Muscle of leg (tissue), 11 donors: Measurements from ENCODE around the gene ADGRB3. TPM values are rescaled to one million over a fixed set of nuclear protein-coding genes. Genes with fewer than 3 reads are reported as not detected.

Source experiments
- DNase-seq: peaks from one replicate; pipeline ENCODE4 v3.0.0; 2013
- H3K27ac ChIP-seq: one replicate; pipeline ENCODE4 v1.5.1; 2013; ENCODE audit warnings: mild to moderate bottlenecking, low read length, control low read depth
- H3K27me3 ChIP-seq: one replicate; pipeline ENCODE4 v1.6.1; 2013; ENCODE audit warnings: low read length; ENCODE audit not compliant: control insufficient read depth, insufficient read depth
- H3K36me3 ChIP-seq: one replicate; pipeline ENCODE4 v1.6.1; 2013; ENCODE audit warnings: low read length; ENCODE audit not compliant: control insufficient read depth, insufficient read depth
- H3K4me1 ChIP-seq: one replicate; pipeline ENCODE4 v1.6.1; 2013; ENCODE audit warnings: low read length; ENCODE audit not compliant: control insufficient read depth, insufficient read depth
- H3K4me3 ChIP-seq: one replicate; pipeline ENCODE4 v1.5.1; 2013; ENCODE audit warnings: low read length, control low read depth
- H3K9me3 ChIP-seq: replicated peaks from 2 replicates; pipeline ENCODE4 v1.6.1; 2013; ENCODE audit warnings: low read depth, low read length; ENCODE audit not compliant: control insufficient read depth
- WGBS: methylation state at CpG from one replicate; pipeline ENCODE4 v1.1.5; 2013; ENCODE audit warnings: missing lambda C conversion rate; ENCODE audit not compliant: insufficient coverage; 5-methylcytosine and 5-hydroxymethylcytosine counted together
- polyA plus RNA-seq, 8 donors: library from polyadenylated mRNA; unstranded; fragments of 120-200 nt; gene quantifications; one replicate each; pipeline versions ENCODE4 v1.2.1 to v1.2.3, GENCODE V29; 2013; ENCODE audit warnings: inconsistent platforms in 1 of 8, low replicate concordance in 1 of 8; ENCODE audit not compliant: insufficient read length in 8 of 8, insufficient read depth in 1 of 8
- total RNA-seq: library from RNA; stranded (reverse); fragments of 120-200 nt; gene quantifications from one replicate; pipeline ENCODE4 v1.2.4, GENCODE V29; 2013

The ADGRB3 gene
- total and polyA plus RNA-seq, 9 donors, result 0.78 to 2.6 (median 1.3) TPM

DNA sequence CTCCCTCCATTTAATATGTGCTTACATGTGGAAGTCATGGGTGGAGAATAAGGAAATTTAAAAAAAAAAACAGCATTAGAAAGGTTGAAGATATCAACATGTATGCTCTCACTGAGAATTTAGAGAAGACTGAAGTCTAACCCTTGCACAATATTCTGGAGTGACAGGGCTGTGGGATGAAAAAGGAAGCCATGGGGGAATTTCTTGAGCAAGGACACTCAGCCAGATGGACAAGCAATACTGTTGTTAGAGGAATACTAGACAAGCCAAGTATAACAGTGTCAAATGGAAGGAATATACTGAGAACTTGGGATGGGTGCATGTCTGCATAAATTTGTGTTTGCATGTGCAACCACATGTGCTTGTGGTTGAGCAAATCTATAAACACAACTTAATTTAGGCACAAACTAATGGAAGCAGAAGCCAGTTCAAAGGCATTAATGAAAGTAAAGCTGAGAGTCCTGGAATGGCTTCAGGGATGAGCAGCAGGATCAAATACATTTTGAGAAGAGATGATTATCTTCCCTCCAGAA lies 119.7 kb downstream of the ADGRB3 start:
- no peak overlapping the region for H3K4me3 ChIP-seq
- H3K27me3 ChIP-seq, result no peaks in the 10 kb centered on the region
- no peak overlapping the region for H3K27ac ChIP-seq
- no peak for DNase-seq
- no peaks in the 10 kb centered on the region for H3K9me3 ChIP-seq
- no peaks in the 10 kb centered on the region for H3K4me1 ChIP-seq
- no peaks in the 10 kb centered on the region for H3K36me3 ChIP-seq

DNA sequence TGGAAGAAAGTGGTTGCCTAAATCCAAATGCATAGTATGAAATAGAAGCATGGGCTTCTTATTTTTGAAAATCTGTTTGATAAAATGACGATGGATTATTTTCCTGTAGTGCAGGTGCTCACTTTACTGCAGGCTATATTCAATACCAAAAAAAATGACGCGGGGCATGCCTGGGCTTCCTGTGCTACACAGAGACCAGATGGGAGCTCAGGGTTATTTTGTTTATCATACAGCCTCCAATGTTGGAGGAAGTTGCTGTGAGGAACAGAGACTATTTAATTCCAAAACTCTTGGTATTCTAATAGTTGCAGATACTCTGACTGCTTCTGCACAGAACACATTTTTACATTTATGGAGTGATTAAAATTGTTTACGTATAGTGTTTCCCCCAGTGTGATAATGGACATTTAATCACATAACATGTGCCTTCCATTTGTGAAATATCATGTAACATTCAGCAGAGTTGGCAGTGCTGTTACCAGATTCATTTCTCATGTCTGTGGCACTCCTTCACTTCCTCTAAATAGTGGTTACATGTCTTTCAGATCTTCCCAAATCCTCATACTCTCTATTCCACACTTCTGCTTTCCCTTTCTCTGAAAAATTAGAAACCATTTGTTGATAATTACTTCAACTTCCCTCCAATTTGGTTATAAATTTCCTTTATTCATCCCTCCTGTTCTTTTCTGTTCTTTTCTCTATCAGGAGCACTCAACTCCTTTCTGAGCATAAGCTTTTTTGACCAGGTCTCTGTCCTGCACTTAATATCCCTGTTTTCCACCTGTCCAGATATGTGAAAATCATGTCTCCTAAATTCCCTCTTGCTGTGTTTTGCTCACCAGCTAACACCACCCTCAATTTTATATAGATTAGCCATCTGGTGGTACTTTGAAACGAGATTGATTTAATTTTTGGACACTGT lies 121.6 kb downstream of the ADGRB3 start:
- no CpG with 5 or more reads among the region's 5 CpGs for WGBS
- no peak overlapping the region for H3K27ac ChIP-seq
- H3K27me3 ChIP-seq, result no peaks in the 10 kb centered on the region
- DNase-seq, result peak; percentile 22
- no peaks in the 10 kb centered on the region for H3K9me3 ChIP-seq
- no peaks in the 10 kb centered on the region for H3K36me3 ChIP-seq
- no peak overlapping the region for H3K4me3 ChIP-seq
- H3K4me1 ChIP-seq, result no peaks in the 10 kb centered on the region

DNA sequence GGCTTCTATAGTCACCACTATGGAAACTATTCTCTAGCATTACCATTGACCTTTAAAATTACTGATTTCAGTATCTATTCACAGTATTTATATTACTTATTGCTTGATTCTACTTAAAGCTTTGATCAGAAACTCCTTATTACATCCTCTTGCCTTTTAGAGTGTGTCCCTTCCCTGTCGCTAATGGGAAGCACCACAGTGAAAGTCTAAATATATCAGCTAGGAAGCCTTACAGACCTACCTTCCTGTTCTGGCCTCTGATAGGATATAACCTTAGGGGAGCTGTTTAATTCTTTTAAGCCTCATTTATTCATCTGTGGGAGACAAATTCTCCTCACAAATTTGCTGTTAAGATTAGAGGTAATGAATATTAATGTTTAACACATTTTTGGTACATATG lies 122.7 kb downstream of the ADGRB3 start:
- WGBS, result no CpG with 5 or more reads among the region's 1 CpG
- DNase-seq, result no peak
- Histone ChIP-seq H3K9me3 (no peaks in the 10 kb centered on the region), H3K4me1 (no peaks in the 10 kb centered on the region), H3K36me3 (no peaks in the 10 kb centered on the region), H3K4me3 (no peak overlapping the region), H3K27ac (no peak overlapping the region), H3K27me3 (no peaks in the 10 kb centered on the region)

DNA sequence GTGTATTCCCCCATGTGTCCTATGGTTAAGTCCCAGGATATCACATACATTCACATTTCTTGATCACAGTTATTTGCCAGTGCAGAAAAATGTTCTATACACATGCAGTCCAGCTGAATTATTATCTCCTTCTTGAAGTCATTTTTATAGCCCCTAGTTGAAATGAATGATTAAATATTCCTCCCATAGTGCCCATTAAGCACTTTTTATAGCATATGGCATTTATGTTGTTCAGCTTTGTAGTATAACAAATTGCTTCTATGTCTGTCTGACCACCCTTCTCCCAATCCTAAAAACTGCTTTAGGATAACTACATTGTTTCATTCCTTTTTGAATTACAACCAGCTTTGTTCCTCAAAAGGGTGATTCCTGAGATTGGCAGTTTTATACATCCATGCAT lies 123.5 kb downstream of the ADGRB3 start:
- Histone ChIP-seq H3K4me3 (no peak overlapping the region), H3K27ac (no peak overlapping the region), H3K36me3 (no peaks in the 10 kb centered on the region), H3K27me3 (no peaks in the 10 kb centered on the region), H3K4me1 (no peaks in the 10 kb centered on the region), H3K9me3 (no peaks in the 10 kb centered on the region)
- DNase-seq, result no peak

DNA sequence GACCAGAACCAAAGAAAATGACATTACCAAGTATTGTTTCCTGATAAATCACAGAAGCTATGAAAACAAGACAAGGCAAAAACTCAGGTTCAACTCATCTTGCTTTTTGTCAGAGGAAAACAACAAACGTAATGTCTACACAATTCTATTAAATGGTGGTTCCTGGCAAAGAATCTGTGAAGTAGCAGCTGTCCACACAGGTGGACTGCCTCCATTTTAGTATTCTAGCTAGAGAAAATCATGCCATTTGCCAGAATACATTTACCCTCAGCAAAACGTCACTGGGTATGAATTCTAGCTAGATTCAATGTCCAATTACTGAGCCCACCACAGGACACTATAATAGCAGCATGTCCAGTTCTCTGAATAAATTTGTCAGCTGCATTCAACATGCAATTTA lies 125.4 kb downstream of the ADGRB3 start:
- Histone ChIP-seq H3K9me3 (no peaks in the 10 kb centered on the region), H3K4me3 (no peak overlapping the region), H3K27ac (no peak overlapping the region), H3K4me1 (no peaks in the 10 kb centered on the region), H3K27me3 (no peaks in the 10 kb centered on the region), H3K36me3 (no peaks in the 10 kb centered on the region)
- no CpG with 5 or more reads among the region's 2 CpGs for WGBS
- no peak for DNase-seq

DNA sequence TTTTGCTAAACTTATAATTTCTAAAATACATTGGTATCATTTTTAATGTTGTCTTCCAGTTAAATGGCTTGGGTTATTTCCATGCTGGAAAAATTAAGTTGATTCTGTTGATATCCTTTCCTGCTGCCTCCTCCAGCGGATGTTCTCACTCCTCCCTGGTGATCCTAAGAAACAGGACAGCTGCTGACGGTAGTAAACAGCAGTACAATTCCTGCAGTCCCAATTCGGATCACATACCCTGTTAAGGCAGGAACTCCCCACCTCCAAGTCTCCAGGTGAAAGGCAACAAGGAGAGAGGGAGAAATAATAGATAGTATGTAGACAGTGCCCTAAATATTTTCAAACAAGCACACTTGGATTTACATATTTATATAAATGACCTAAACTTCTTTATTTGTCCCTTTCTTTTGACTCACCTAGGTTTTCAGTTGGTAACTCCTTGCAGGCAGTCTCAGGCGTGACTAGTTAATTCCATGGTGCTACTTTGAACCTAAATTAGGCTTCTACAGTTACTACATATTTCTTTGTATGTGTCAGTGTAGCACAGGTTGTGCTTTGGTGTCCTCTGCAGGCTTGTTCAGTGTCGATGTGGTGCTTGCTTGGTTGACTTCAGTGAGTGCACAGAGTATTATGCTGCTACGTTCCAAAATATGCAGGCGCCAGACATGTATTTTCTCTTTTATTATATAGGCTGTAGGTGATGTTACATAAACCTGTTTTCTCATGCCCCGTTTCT lies 126.0 kb downstream of the ADGRB3 start:
- H3K9me3 ChIP-seq, result no peaks in the 10 kb centered on the region
- 50% methylated on average over 1 of the region's 8 CpGs for WGBS
- no peaks in the 10 kb centered on the region for H3K27me3 ChIP-seq
- H3K4me3 ChIP-seq, result no peak overlapping the region
- DNase-seq, result peak; percentile 18
- H3K27ac ChIP-seq, result no peak overlapping the region
- no peaks in the 10 kb centered on the region for H3K36me3 ChIP-seq
- no peaks in the 10 kb centered on the region for H3K4me1 ChIP-seq

DNA sequence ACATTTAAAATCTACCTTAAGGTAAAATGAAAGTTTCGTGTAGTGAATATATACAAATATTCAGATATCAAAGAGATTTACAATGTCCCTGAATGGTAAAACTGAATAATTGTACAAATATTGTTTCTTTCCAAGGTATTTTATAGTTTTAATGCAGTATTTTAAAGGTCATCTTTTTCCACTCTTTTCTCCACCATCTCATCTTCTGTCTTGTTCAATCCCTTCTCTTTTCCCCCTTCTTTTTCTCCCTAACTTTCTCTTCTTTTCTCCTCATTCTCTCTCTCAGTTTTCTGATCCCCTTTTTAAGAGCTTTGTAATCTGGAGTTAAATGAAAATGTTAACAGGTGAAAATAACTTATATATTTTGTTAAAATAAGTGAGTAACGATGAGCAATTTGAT lies 126.9 kb downstream of the ADGRB3 start:
- DNase-seq, result no peak
- no peaks in the 10 kb centered on the region for H3K4me1 ChIP-seq
- no CpG with 5 or more reads among the region's 2 CpGs for WGBS
- no peak overlapping the region for H3K27ac ChIP-seq
- no peaks in the 10 kb centered on the region for H3K36me3 ChIP-seq
- H3K9me3 ChIP-seq, result no peaks in the 10 kb centered on the region
- H3K4me3 ChIP-seq, result no peak overlapping the region
- no peaks in the 10 kb centered on the region for H3K27me3 ChIP-seq

DNA sequence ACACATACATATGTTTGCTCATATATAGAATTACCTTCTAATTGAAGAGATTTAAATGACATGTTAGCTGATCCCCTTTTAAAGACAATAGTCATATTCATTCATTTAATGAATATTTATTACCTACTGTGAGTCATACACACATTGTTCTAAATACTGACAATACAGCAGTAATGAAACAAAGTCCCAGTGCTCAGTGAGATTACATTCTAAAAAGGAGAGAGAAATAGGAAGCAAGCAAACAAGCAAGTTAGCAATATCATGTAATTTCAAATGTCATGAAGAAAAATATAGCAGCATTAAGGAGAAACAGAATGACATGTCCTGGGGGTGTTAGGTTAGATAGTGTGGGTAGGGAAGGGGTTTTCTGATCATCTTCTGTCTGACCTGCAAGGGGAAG lies 136.3 kb downstream of the ADGRB3 start:
- Histone ChIP-seq H3K4me1 (no peaks in the 10 kb centered on the region), H3K9me3 (no peaks in the 10 kb centered on the region), H3K27ac (no peak overlapping the region), H3K36me3 (no peaks in the 10 kb centered on the region), H3K27me3 (no peaks in the 10 kb centered on the region), H3K4me3 (no peak overlapping the region)
- no peak for DNase-seq

DNA sequence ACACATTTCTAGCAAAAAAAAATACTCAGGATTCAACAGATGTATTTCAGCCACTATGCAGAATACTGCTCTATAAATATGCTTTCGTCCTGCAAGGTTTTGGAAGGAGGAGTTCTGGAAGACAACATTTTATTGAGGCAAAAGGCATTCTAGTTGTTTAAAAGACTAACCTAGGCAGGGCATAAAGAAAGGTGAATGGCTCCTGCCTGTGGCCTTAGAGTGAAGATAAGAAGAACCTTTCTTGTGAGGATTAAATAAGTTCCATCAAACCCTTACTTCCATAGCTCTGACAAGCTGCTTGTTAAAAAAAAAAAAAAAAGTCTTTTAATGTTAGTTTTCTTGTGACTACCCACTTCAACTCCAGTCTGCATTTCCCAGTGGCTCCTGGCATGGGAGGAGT lies 139.8 kb downstream of the ADGRB3 start:
- WGBS, result no CpG with 5 or more reads among the region's 1 CpG
- Histone ChIP-seq H3K27me3 (no peaks in the 10 kb centered on the region), H3K4me1 (no peaks in the 10 kb centered on the region), H3K4me3 (no peak overlapping the region), H3K9me3 (no peaks in the 10 kb centered on the region), H3K36me3 (no peaks in the 10 kb centered on the region), H3K27ac (no peak overlapping the region)
- no peak for DNase-seq

DNA sequence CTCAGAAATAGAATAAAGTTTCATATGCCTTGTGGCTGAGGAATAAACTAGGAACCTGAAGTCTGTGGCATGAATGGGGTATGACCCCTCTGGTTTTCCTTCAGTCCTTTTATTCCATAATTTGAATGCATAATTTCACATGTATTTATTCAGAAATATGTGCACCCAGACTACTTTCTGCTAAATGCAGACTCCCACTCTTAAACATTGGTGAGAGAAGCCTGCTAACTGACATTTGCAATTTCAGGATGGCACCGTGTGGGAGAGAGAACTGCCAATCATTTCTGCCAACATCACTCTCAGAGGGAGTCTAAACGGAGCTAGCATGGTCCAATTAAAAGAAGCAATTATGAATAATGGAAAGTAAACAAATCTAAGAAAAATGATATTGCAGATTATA lies 141.3 kb downstream of the ADGRB3 start:
- no peak for DNase-seq
- no CpG with 5 or more reads among the region's 2 CpGs for WGBS
- H3K36me3 ChIP-seq, result no peaks in the 10 kb centered on the region

More for the DNA sequence above, 141.3 kb downstream of the ADGRB3 start:
- H3K27ac ChIP-seq, result no peak overlapping the region
- H3K9me3 ChIP-seq, result no peaks in the 10 kb centered on the region
- no peaks in the 10 kb centered on the region for H3K27me3 ChIP-seq
- H3K4me3 ChIP-seq, result no peak overlapping the region
- no peaks in the 10 kb centered on the region for H3K4me1 ChIP-seq
